Gastrocnemius medialis (tissue), 4 donors: Measurements from ENCODE around the gene FOXL2NB.

ENCODE experiments used
- POLR2A ChIP-seq, 2 donors: fragments of 450-650 bp; IDR thresholded peaks; one replicate each; pipeline ENCODE4 v1.6.1; 2017; ENCODE audit warnings: antibody characterized with exemption in 2 of 2, mild to moderate bottlenecking in 2 of 2, moderate library complexity in 2 of 2
- TF ChIP-seq, protein P1 (sequence below), 5 experiments: fragments of 450-650 bp in 3 of 5; fragments of 200-600 bp in 2 of 5; sonication (generic) in 2 of 5; IDR thresholded peaks in 4 of 5; conservative IDR thresholded peaks in 1 of 5; 1 replicate in 4 of 5; 2 replicates in 1 of 5; pipeline ENCODE4 v1.5.1; 2016 to 2019; ENCODE audit warnings: antibody characterized with exemption in 5 of 5, mild to moderate bottlenecking in 3 of 5, moderate library complexity in 3 of 5

DNA sequence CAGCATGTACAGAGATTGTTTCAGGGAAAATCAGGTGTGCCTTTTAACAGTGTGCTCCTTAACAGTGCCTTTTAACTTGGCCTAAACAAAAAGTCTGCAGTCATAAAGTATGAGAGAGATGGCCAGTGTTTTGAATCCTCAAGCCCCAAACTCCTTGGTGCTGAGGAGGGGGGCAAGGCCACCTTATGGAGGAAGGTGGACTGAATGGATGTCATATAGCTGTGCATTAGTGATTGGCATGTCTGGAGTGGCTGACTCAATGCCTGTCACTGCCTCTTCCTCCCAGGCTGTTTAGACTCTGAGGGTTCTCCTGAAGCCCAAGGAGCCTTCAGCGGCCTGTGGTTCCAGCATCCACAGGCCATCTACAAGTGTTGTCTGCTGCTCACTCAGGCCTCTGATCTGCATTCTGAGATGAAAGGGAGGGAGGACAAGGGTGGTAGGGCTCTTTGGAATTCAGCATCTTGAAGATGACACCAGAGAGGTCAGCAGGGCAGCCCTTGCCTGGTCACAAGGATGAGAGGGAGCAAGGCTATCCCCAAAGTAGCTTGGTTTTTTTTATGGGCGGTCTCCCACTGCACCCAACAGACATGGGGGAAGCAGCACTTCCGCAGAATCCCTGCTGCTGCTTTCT, 1.5 kb downstream of the FOXL2NB start:
- TF ChIP-seq, protein P1, sequence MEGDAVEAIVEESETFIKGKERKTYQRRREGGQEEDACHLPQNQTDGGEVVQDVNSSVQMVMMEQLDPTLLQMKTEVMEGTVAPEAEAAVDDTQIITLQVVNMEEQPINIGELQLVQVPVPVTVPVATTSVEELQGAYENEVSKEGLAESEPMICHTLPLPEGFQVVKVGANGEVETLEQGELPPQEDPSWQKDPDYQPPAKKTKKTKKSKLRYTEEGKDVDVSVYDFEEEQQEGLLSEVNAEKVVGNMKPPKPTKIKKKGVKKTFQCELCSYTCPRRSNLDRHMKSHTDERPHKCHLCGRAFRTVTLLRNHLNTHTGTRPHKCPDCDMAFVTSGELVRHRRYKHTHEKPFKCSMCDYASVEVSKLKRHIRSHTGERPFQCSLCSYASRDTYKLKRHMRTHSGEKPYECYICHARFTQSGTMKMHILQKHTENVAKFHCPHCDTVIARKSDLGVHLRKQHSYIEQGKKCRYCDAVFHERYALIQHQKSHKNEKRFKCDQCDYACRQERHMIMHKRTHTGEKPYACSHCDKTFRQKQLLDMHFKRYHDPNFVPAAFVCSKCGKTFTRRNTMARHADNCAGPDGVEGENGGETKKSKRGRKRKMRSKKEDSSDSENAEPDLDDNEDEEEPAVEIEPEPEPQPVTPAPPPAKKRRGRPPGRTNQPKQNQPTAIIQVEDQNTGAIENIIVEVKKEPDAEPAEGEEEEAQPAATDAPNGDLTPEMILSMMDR (IDR thresholded peaks at IDR 0.05 in 4 of 5, conservative IDR thresholded peaks at IDR 0.05 in 1 of 5), result no peak
- no peak for TF ChIP-seq POLR2A (IDR thresholded peaks at IDR 0.05)
